ENCODE results near the gene NNT.
"Not testable (repeated sequence)": the region's sequence is repeated elsewhere in the genome, so short reads cannot be mapped to it uniquely, and the experiment has no call there.

Gene NNT

GRCh38 chr5:43699910-43700309 is 96.9 kb downstream of the NNT start:
- no peak for DNase-seq (ENCODE audit: low read depth, low spot score)
- H3K27ac ChIP-seq = no peak overlapping the region

GRCh38 chr5:43700601-43701000 is 97.6 kb downstream of the NNT start:
- no peak overlapping the region for H3K27ac ChIP-seq
- DNase-seq (ENCODE audit: low read depth, low spot score) = no peak

GRCh38 chr5:43701227-43701626 is 98.2 kb downstream of the NNT start:
- H3K27ac ChIP-seq = no peak overlapping the region
- no peak for DNase-seq (ENCODE audit: low read depth, low spot score)

- no peak overlapping the region for H3K27ac ChIP-seq
- no peak for DNase-seq (ENCODE audit: low read depth, low spot score)
Measured at GRCh38 chr5:43702293-43702692, 99.3 kb downstream of the NNT start.

- H3K27ac ChIP-seq = no peak overlapping the region
- no peak for DNase-seq (ENCODE audit: low read depth, low spot score)
Measured at GRCh38 chr5:43702815-43703214, 99.8 kb downstream of the NNT start.

GRCh38 chr5:43704243-43704642 is 101.3 kb downstream of the NNT start:
- DNase-seq (ENCODE audit: low read depth, low spot score) = no peak
- no peak overlapping the region for H3K27ac ChIP-seq

GRCh38 chr5:43706576-43706975 is 103.6 kb downstream of the NNT start:
- DNase-seq (ENCODE audit: low read depth, low spot score); H3K27ac ChIP-seq: not testable (repeated sequence)

GRCh38 chr5:43711496-43711895 is 108.5 kb downstream of the NNT start:
- no peak overlapping the region for H3K27ac ChIP-seq
- DNase-seq (ENCODE audit: low read depth, low spot score) = no peak

- H3K27ac ChIP-seq = no peak overlapping the region
- DNase-seq (ENCODE audit: low read depth, low spot score) = no peak
Measured at GRCh38 chr5:43712081-43712480, 109.1 kb downstream of the NNT start.

GRCh38 chr5:43719783-43720182 is 116.8 kb downstream of the NNT start:
- H3K27ac ChIP-seq; DNase-seq (ENCODE audit: low read depth, low spot score): not testable (repeated sequence)

GRCh38 chr5:43728581-43728980 is 125.6 kb downstream of the NNT start:
- no peak for DNase-seq (ENCODE audit: low read depth, low spot score)
- H3K27ac ChIP-seq = no peak overlapping the region

GRCh38 chr5:43729846-43730478 is 127.0 kb downstream of the NNT start:
- DNase-seq (ENCODE audit: low read depth, low spot score) = no peak
- H3K27ac ChIP-seq = no peak overlapping the region

- DNase-seq (ENCODE audit: low read depth, low spot score) = no peak
- no peak overlapping the region for H3K27ac ChIP-seq
Measured at GRCh38 chr5:43730832-43731342, 127.9 kb downstream of the NNT start.

GRCh38 chr5:43731573-43731972 is 128.6 kb downstream of the NNT start:
- no peak for DNase-seq (ENCODE audit: low read depth, low spot score)
- H3K27ac ChIP-seq = no peak overlapping the region

GRCh38 chr5:43745923-43746548 is 143.1 kb downstream of the NNT start:
- not testable (repeated sequence) for H3K27ac ChIP-seq; DNase-seq (ENCODE audit: low read depth, low spot score)

- DNase-seq (ENCODE audit: low read depth, low spot score) = no peak
- no peak overlapping the region for H3K27ac ChIP-seq
Measured at GRCh38 chr5:43750809-43751208, 147.8 kb downstream of the NNT start.

GRCh38 chr5:43753069-43753468 is 150.1 kb downstream of the NNT start:
- no peak overlapping the region for H3K27ac ChIP-seq
- no peak for DNase-seq (ENCODE audit: low read depth, low spot score)
